ENCODE data around the gene FAM47B. TPM values are rescaled to one million over a fixed set of nuclear protein-coding genes. Genes with fewer than 3 reads are reported as not detected.

FAM47B gene
- total RNA-seq, 3 donors from 2014 or later (not counting 1 experiment from before 2014, with no cell fraction given) = not detected

DNA sequence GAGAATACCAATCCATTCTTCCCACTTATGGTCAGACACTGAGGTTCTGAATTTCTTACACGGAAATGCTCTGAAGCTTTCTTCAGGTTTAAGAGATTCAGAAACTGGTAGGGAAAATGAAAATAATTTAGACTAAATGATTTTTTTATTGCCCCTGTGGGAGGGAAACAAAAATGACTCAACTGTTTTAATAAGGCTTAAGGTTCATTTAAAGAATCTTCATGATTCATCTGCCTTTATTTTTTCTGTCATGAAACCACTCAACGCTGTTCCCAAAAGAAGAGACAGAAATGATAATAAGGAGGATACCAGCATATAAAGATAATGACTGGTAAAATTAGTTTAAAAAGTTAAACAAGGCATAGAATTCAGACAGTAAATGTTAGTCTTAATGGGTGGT lies 39.3 kb upstream of the FAM47B start:
- Mint-ChIP-seq H3K36me3 (no peaks in the 10 kb centered on the region), H3K27ac (no peak overlapping the region), H3K4me1 (no peaks in the 10 kb centered on the region), H3K9me3 (peaks cover 2 to 4% of the 10 kb centered on the region in 2 donors), H3K4me3 (no peak overlapping the region), H3K27me3 (ENCODE audit: low read depth in 2 of 2) (no peaks in the 10 kb centered on the region)
- no peaks in the 10 kb centered on the region for H3K4me1 ChIP-seq (ENCODE audit: control insufficient read depth, insufficient read depth, low read length)
- TF ChIP-seq, protein P1, sequence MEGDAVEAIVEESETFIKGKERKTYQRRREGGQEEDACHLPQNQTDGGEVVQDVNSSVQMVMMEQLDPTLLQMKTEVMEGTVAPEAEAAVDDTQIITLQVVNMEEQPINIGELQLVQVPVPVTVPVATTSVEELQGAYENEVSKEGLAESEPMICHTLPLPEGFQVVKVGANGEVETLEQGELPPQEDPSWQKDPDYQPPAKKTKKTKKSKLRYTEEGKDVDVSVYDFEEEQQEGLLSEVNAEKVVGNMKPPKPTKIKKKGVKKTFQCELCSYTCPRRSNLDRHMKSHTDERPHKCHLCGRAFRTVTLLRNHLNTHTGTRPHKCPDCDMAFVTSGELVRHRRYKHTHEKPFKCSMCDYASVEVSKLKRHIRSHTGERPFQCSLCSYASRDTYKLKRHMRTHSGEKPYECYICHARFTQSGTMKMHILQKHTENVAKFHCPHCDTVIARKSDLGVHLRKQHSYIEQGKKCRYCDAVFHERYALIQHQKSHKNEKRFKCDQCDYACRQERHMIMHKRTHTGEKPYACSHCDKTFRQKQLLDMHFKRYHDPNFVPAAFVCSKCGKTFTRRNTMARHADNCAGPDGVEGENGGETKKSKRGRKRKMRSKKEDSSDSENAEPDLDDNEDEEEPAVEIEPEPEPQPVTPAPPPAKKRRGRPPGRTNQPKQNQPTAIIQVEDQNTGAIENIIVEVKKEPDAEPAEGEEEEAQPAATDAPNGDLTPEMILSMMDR (IDR thresholded peaks at IDR 0.05) = no peak
- ATAC-seq (no peak), DNase-seq (no peak)
- H3K4me3 ChIP-seq (ENCODE audit: low read length) = no peak overlapping the region
- intact Hi-C loops (cut with micrococcal nuclease) = no loop called here
- no peaks in the 10 kb centered on the region for H3K9me3 ChIP-seq (ENCODE audit: control insufficient read depth, insufficient read depth, low read length)
- WGBS (ENCODE audit: insufficient coverage) = no CpG with 5 or more reads among the region's 2 CpGs
- no peaks in the 10 kb centered on the region for H3K36me3 ChIP-seq (ENCODE audit: control insufficient read depth, insufficient read depth, low read length)
- no peaks in the 10 kb centered on the region for H3K27me3 ChIP-seq (ENCODE audit: control insufficient read depth, insufficient read depth, low read length)
- no peak overlapping the region for H3K27ac ChIP-seq (ENCODE audit: low read length)

DNA sequence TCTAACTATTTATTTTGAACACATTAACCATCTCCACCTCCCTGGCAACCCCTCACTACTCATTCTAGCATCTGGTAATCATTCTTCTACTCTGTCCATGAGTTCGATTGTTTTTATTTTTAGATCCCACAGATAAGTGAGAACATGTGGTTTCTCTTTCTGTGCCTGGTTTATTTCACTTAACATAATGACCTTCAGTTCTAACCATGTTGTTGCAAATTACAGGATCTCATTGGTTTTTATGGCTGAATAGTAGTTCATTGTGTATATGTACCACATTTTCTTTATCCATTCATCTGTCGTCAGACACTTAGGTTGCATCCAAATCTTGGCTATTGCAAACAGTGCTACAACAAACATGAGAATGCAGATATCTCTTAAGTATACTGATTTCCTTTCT lies 33.4 kb upstream of the FAM47B start:
- Histone ChIP-seq H3K4me3 (ENCODE audit: low read length) (no peak overlapping the region), H3K27me3 (ENCODE audit: control insufficient read depth, insufficient read depth, low read length) (no peaks in the 10 kb centered on the region), H3K36me3 (ENCODE audit: control insufficient read depth, insufficient read depth, low read length) (no peaks in the 10 kb centered on the region), H3K4me1 (ENCODE audit: control insufficient read depth, insufficient read depth, low read length) (no peaks in the 10 kb centered on the region), H3K9me3 (ENCODE audit: control insufficient read depth, insufficient read depth, low read length) (no peaks in the 10 kb centered on the region), H3K27ac (ENCODE audit: low read length) (no peak overlapping the region)
- no peak for DNase-seq
- ATAC-seq = no peak
- Mint-ChIP-seq H3K4me3 (no peak overlapping the region), H3K9me3 (peaks cover 4 to 5% of the 10 kb centered on the region in 2 donors), H3K4me1 (no peaks in the 10 kb centered on the region), H3K36me3 (no peaks in the 10 kb centered on the region), H3K27me3 (ENCODE audit: low read depth in 2 of 2) (no peaks in the 10 kb centered on the region), H3K27ac (no peak overlapping the region)
- no CpG with 5 or more reads among the region's 2 CpGs for WGBS (ENCODE audit: insufficient coverage)
- TF ChIP-seq, protein P1 (IDR thresholded peaks at IDR 0.05) = no peak
- intact Hi-C loops (cut with micrococcal nuclease) = no loop called here

DNA sequence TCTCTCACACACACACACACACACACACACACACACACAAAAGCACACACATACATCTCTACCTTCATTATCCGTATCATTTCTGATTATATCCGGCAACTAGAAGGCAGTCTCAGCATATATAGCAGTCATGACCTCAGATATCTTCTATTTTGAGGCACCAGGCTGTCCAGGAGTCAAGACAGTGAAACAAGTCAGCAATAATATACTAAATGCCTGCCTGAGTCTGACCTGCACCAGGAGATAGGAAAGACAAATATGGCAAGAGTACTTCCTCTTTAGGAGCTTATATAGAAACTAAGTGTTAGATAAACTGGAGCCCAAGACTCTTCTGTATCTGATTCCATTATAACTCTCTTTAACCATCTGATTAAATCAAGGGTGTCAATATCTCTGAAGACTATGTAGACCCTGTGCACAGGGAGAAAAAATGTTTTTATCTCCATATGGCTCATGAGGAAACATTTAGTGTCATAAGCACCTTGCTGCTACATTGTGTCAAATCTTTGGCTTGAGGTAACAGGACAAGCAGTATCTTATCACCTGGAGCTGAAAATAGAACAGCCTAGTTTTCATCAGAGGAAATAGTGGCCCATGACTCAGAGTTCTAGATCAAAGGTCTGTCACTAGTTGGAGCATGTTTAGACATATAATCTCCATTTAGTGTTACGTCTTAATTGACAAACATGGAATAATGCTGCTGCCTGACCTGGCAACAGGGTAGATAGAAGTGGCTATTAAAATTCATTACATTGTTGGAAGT lies 27.0 kb upstream of the FAM47B start:
- WGBS (ENCODE audit: insufficient coverage) = 76% methylated on average over 2 of the region's 3 CpGs
- H3K36me3 Mint-ChIP-seq = no peaks in the 10 kb centered on the region
- DNase-seq (no peak), ATAC-seq (no peak)
- Histone ChIP-seq H3K4me1 (ENCODE audit: control insufficient read depth, insufficient read depth, low read length) (no peaks in the 10 kb centered on the region), H3K4me3 (ENCODE audit: low read length) (no peak overlapping the region), H3K36me3 (ENCODE audit: control insufficient read depth, insufficient read depth, low read length) (no peaks in the 10 kb centered on the region), H3K27ac (ENCODE audit: low read length) (no peak overlapping the region), H3K9me3 (ENCODE audit: control insufficient read depth, insufficient read depth, low read length) (no peaks in the 10 kb centered on the region), H3K27me3 (ENCODE audit: control insufficient read depth, insufficient read depth, low read length) (no peaks in the 10 kb centered on the region)
- H3K9me3 Mint-ChIP-seq = peaks cover 2 to 5% of the 10 kb centered on the region in 2 donors
- no peak overlapping the region for H3K27ac Mint-ChIP-seq
- no peaks in the 10 kb centered on the region for H3K27me3 Mint-ChIP-seq (ENCODE audit: low read depth in 2 of 2)
- intact Hi-C loops (cut with micrococcal nuclease) = no loop called here
- TF ChIP-seq, protein P1 (IDR thresholded peaks at IDR 0.05) = no peak
- H3K4me3 Mint-ChIP-seq = no peak overlapping the region
- no peaks in the 10 kb centered on the region for H3K4me1 Mint-ChIP-seq

DNA sequence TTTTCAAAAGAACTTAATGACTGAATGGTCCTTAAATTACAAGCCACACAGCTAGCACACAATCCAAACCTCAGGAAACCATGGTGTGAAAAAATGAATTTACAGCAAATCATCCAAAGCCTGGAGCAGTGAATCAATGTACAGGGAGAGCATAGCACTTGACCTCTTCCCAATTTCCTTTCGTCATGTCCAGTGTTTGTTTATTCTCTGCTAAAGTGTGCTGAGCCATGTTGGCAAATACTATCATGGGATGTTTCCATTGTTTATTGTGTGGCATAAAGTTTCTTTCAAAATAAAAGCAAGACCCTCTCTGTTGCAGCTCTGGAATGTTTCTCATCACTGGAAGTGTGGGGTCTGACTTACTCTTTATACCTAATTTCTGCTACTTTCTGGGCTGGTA lies 25.4 kb upstream of the FAM47B start:
- H3K36me3 ChIP-seq (ENCODE audit: control insufficient read depth, insufficient read depth, low read length) = no peaks in the 10 kb centered on the region
- intact Hi-C loops (cut with micrococcal nuclease) = no loop called here
- DNase-seq (no peak), ATAC-seq (no peak)
- Mint-ChIP-seq H3K4me1 (no peaks in the 10 kb centered on the region), H3K36me3 (no peaks in the 10 kb centered on the region), H3K4me3 (no peak overlapping the region), H3K27ac (no peak overlapping the region), H3K9me3 (peaks cover 0 to 3% of the 10 kb centered on the region in 2 donors), H3K27me3 (ENCODE audit: low read depth in 2 of 2) (no peaks in the 10 kb centered on the region)
- TF ChIP-seq, protein P1 (IDR thresholded peaks at IDR 0.05) = no peak
- H3K27me3 ChIP-seq (ENCODE audit: control insufficient read depth, insufficient read depth, low read length) = no peaks in the 10 kb centered on the region
- H3K4me3 ChIP-seq (ENCODE audit: low read length) = no peak overlapping the region
- no peaks in the 10 kb centered on the region for H3K4me1 ChIP-seq (ENCODE audit: control insufficient read depth, insufficient read depth, low read length)
- H3K9me3 ChIP-seq (ENCODE audit: control insufficient read depth, insufficient read depth, low read length) = no peaks in the 10 kb centered on the region
- H3K27ac ChIP-seq (ENCODE audit: low read length) = no peak overlapping the region
- WGBS (ENCODE audit: insufficient coverage) = 88% methylated on average over 1 of the region's 1 CpG

All from natural killer cell (primary cell).